ENCODE measurements around the gene HOXC5.

DNA sequence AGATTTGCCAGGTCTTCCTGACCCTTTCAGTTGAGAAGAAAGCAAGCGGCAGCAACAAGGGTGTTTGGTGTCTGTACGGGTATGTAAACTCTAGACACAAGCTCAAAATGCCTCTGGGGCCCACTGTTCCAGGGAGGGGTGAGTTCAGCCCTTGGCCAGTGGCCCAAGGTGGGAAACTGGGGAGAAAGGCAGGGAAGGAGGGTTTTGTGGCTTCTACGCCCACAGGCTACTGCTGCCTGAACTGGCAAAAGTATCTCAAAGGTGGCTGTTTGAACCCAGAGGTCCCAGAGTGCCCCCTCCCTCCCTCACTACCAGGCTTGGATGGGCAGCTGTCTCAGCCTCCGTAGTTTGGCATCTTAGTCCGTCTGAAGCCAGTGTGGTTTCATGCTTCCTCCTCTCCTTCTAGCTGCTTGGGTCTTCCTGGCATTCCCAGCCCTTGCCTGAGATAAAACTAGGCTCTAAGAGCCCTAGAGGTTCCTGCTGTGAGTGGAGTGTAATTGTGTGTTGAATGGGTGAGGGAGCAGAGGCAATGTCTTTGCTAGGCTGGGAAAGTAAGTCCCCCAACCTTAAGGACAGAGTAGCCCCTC, 5.5 kb downstream of the HOXC5 start:
- TF ChIP-seq, protein P1, sequence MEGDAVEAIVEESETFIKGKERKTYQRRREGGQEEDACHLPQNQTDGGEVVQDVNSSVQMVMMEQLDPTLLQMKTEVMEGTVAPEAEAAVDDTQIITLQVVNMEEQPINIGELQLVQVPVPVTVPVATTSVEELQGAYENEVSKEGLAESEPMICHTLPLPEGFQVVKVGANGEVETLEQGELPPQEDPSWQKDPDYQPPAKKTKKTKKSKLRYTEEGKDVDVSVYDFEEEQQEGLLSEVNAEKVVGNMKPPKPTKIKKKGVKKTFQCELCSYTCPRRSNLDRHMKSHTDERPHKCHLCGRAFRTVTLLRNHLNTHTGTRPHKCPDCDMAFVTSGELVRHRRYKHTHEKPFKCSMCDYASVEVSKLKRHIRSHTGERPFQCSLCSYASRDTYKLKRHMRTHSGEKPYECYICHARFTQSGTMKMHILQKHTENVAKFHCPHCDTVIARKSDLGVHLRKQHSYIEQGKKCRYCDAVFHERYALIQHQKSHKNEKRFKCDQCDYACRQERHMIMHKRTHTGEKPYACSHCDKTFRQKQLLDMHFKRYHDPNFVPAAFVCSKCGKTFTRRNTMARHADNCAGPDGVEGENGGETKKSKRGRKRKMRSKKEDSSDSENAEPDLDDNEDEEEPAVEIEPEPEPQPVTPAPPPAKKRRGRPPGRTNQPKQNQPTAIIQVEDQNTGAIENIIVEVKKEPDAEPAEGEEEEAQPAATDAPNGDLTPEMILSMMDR (IDR thresholded peaks at IDR 0.05) = no peak
- TF ChIP-seq ZFX (IDR thresholded peaks at IDR 0.05; ENCODE audit: borderline replicate concordance) = no peak
